Measurements from ENCODE around the gene CEP104.

Gene CEP104

DNA sequence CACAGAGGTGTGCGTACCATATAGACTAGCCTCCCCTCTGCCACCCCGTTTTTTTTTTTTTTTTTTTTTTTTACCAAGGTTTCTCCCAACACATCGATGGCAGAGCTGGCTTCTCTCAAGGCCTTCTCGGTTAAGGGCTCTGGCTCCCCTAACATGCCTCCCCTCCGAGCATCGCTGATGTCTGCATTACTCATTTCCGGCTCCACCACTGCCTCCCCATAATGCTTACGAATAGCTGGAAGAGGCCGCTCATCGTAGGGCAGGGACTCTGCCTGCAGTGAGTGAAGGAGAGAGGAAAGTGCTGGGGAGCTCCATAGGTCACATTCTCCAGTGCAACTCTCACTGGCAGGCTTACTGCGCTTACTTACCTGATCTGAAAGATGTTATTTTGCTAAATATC is 20.6 kb downstream of the CEP104 start:
- no peak overlapping the region for H3K27ac ChIP-seq
- TF ChIP-seq CTCF (conservative IDR thresholded peaks at IDR 0.05): no peak

DNA sequence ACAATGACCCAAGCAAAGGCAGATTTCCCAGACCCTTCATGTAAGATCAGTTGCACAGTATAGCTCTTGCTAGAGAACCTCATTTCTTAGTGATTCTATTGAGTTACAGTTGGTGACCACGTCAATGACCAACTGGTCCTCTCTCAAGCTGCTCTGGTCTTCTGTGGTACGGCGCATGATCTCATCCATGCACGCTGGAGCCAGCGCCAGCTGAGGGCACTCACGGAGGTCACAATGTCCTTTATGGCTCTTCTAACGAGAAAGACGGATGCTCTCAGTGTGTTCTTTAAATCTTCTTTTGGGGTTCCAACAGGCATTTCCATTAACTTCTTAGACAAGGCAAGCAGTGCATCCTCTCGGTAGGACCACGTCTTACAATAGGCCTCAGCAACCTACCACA is 22.3 kb downstream of the CEP104 start:
- no peak for TF ChIP-seq CTCF (conservative IDR thresholded peaks at IDR 0.05)
- no peak overlapping the region for H3K27ac ChIP-seq

DNA sequence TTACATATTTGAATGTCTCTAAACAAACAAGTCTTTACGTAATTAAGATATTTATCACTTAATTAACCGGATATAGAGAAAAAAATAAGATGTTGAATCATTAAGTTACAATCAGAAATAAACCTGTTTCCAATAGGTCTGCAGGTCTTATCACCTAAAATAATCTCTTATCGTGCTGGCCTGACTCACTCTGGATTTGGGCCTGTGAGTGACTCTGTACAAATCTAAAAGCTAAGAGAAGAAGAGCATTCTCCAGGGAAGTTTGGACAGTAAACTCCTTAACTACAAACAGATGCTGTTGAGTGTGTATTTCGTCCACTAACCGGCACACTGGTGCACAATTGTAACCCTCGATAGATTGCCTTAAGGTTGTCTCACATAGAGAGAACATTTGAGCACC is 25.3 kb downstream of the CEP104 start:
- no peak for TF ChIP-seq CTCF (conservative IDR thresholded peaks at IDR 0.05)
- peak overlapping the region; percentile 34 for H3K27ac ChIP-seq

DNA sequence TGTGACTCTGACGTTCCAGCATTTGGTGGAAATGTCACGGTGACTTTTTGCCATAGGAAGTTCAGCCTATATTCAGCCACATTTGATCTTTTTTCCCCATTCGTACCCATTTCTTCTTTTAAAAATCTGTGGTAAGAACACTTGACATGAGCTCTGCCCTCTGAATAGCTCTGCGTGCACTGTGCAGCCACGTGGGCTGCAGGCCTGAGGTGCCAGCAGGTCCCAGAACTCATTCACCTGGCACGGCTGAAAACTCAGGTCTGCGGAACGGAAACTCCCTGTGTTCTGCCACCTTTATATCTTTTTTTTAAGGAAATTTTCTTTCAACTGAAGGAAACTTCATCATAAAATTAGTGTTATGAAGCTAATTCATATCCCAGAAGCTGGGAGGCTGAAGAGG is 28.6 kb downstream of the CEP104 start:
- TF ChIP-seq CTCF (conservative IDR thresholded peaks at IDR 0.05): no peak
- H3K27ac ChIP-seq: no peak overlapping the region

GRCh38 chr1:3827813-3828307 is 29.2 kb downstream of the CEP104 start:
- TF ChIP-seq CTCF (conservative IDR thresholded peaks at IDR 0.05): peak; percentile 28
- no peak overlapping the region for H3K27ac ChIP-seq

DNA sequence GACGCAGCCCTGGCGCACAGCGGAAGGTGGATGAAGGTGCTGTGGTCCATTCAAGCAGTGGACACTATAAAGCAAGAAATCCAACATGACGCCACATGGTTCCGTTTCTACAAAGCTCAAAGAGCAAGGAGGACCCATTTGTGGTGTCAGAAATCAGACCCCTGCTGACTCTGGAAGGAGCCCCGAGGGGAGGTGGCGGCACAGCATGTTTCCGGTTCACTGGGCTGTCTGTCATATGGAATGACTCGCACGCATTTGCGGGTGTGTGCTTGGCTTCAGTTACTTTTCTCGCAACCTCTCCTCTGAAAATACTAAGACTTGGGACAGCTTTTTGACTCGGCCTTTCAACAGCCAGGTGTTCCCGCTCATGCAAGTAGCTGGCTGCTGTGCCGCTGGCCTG is 31.7 kb downstream of the CEP104 start:
- H3K27ac ChIP-seq: no peak overlapping the region
- TF ChIP-seq CTCF (conservative IDR thresholded peaks at IDR 0.05): no peak

DNA sequence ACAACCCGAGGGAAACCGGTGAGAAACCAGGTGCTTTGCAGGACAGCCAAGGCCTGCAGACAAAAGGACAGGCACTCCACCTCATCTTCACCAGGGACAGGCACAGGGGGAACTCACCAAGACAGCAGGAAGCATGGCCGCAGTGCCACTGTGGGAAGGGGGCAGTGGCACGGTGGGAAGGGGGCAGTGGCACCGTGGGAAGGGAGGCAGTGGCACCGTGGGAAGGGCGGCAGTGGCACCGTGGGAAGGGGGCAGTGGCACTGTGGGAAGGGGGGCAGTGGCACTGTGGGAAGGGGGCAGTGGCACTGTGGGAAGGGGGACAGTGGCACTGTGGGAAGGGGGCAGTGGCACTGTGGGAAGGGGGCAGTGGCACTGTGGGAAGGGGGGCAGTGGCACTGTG is 32.4 kb downstream of the CEP104 start:
- no peak overlapping the region for H3K27ac ChIP-seq
- TF ChIP-seq CTCF (conservative IDR thresholded peaks at IDR 0.05): no peak

DNA sequence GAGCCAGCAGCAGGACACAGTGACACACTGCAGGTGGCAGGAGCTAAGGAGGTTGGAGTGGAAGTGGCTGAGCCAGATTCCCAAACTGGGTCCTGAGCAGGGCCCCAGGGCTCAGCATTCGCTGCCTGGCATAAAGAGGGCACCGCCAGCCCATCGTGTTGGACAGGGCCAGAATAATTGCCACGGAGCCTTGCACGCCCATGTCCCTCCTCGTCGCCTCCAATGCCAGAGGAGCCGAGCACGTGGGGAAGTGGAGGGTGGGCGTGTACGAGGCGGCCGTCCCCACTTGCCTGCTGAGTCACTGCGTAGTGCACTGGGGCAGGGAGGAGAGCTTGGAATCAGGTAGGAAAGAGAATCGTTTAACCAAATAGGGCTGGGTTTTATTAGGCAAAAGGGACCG is 34.6 kb downstream of the CEP104 start:
- TF ChIP-seq CTCF (conservative IDR thresholded peaks at IDR 0.05): no peak
- no peak overlapping the region for H3K27ac ChIP-seq
